Left hindlimb (tissue), 1 donor: ENCODE results near the gene MRPL37.
A peak's percentile ranks its signal among the peaks of the same experiment; 100 is the strongest.

ENCODE experiments used
- DNase-seq: peaks from one replicate; pipeline ENCODE4 v3.0.0-alpha.2; 2018

The MRPL37 gene

DNA sequence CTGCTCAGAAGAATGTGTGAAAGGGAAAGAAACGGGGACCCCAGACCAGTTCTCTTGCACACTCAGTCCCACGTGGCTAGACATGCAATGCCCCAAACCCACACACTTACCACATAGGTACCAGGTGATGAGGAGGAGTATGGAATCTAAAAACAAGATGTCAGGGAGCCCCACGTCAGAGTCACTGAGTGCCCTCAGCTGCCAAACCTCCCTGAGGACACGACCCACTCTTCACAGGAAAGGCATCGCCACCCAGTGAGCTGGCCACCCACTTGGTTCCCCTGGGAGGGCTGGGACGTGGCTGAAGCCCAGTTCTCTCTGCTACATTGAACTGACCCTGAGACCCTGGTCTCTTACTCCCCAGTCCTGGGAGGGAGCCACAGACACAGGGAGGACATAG is 41.4 kb downstream of the MRPL37 start:
- DNase-seq: no peak

DNA sequence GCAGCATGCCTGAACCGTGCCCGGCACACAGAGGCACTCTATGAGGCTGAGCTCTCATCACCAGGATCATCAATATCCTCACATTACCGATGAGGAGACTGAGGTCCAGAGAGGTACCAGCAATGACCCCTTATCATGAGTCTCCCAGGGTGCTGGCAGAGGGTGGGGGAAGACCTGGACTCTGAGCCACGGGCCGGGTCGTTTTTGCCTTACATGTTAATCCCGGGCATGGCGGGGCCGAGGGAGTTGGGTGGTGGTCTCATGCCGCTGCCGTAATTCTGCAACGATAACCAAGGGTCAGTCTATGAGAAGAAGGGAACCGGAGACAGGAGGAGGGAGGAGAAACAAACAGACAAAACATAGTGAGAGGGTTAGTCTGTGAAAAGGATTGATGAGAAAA is 43.1 kb downstream of the MRPL37 start:
- peak; percentile 18 for DNase-seq

DNA sequence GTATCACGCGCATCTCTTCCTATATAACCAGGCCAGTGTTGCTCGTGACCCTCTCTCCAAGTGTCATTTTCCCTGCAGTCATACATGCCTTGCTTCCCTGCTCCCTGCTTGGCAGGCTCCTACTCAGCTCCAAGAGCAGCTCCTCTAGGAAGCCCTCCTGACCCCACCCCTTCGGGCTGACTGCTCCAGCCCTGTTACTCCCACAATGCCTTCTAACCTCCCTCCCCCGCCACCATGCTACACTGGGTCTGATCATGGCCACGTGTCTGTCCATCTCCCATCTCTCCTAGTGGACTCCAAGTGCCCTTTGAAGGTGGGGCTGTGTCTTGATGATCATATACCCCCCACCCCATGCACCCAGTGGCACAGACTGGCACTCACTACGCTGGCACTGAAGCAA is 44.7 kb downstream of the MRPL37 start:
- DNase-seq: no peak

DNA sequence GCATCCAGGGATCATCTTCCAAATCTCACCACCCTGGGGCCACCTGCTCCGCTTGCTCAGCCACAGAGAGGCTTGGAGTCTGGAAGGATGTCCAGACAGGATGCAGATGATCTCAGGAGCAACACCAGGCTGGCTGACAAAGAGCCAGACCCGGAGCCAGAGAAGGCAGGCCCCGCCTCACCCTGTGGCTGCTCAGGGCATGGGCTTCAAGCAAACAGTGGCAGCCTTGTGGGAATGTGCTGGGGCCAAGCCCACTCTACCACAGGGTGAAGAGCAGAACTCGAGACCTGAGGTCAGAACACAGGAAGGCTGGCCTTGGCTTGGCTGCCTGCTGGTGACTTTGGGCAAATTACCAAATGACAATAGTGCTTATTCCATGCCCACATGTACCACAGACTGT is 45.5 kb downstream of the MRPL37 start:
- peak; percentile 33 for DNase-seq

DNA sequence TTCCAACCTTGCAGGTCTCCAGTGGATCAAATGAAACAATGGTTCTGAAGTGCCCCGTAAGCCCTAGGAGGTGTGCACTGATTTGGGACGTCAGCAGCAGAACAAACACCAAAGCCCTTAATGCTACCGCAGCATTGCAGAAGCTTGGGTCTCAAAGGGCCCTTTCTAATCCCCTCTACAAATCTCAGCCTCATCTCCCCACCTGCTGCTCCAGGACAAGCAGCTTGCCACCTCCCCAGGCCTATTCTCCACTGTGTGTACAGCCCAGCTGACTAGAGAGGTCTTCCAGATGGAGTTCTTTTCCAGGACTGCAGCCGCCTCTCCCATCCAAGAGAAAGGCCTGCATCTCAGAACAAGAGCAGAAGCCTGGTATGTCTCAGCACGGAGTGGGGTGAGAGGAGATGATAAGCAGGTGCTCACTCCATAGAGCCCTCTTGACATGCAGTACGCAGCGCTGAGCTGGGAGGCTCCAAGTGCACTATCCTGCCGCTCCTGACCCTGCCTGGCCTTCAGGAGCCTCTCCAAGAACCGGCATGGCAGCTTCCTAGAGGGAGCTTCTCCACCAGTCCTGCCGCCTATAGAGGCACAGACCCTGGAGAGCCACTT is 46.3 kb downstream of the MRPL37 start:
- peak; percentile 28 for DNase-seq

DNA sequence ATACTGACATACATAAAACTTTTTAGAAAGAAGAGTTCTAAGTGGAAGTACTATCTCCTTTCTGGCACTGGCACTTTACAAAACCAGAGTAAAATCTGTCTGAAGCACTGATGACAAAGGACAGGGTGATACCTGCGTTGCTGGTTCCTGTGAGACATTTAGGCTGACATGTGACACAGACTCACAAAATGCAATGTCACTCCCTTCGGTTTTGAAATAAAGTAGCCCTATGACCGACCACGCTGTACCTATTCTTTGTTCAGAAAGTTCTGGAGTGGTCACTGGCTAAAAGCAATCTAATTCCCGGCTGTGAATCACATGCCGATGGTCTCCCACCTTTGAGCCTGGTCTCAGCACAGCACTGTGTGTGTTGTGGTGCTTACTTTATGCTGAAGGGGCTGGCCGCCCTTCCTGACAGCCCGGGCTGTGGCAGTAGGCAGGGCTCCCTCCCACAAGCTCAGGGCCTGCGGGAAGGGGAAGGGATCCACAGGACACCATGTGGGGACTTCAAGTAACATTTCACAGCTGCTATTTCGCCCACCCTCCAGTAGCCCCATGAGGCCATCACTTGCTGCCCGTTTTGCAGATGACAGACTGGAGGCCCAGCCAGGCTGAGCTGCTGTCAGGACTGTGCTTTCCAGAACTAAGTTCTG is 48.0 kb downstream of the MRPL37 start:
- DNase-seq: no peak

DNA sequence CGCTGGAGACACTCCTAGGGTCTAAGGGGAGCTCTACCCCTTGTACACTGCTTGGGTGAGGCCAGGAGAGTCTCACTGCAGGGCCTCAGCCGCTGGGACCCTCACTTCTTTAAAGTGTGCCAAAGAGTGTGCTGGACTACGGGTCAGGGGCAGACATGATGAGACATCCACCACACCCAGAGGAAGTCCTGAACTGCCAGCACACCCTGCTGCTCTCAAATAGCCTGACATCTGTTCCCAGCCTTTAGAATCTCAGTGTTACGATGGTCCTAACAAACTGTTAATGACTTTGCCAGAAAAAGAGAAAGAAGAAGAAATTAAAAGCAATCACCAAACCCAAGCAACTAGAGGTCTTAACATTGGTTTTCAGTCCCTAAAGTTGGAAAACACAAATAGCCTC is 49.0 kb downstream of the MRPL37 start:
- peak; percentile 25 for DNase-seq

DNA sequence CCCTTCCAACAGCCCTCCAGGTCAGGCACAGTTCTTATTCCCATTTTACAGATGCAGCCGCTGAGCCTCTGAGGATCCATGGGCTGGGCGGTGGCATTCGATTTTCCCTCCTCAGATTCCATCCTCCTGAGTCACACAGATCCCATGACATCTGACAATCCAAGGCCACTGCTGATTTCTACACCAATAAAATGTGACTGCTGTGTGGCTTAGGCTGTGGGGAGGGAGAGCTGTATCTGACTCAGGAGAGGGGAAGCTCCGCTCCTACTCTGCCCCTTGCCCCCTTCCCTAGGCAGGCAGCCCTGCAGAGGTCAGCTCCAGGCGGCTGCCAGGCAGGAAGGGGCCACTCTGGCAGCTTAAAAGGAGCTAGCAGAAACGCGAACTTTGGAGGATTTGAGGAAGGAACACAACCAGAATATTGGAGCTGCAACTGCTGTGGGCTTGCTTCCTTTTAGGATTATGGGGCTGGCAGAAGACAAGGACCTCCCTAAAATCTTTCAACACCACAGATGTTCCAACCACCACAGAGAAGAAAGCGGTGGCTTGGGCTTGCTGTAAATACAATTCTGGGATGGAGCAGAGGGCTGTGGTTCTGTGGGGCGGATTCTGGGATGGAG is 50.0 kb downstream of the MRPL37 start:
- peak; percentile 80 for DNase-seq

DNA sequence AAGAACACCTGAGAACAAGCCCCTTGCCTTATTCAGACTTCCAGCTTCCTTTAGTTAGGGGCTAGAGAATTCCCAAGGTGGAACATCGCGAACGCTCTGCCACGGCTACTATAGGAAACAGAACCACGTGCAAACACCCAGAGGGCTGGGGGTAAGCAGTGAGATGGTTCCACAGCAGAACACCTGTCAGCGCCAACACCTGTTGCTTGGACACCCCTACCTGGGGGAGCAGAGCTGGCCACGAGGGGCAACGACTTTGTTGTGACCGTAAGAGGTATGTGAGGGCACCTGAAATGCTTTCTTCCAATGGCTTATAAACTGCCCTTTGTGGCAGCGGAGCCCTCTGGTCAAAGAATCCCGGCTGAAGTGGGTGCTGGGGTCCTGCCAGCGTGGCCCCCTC is 50.7 kb downstream of the MRPL37 start:
- DNase-seq: no peak

DNA sequence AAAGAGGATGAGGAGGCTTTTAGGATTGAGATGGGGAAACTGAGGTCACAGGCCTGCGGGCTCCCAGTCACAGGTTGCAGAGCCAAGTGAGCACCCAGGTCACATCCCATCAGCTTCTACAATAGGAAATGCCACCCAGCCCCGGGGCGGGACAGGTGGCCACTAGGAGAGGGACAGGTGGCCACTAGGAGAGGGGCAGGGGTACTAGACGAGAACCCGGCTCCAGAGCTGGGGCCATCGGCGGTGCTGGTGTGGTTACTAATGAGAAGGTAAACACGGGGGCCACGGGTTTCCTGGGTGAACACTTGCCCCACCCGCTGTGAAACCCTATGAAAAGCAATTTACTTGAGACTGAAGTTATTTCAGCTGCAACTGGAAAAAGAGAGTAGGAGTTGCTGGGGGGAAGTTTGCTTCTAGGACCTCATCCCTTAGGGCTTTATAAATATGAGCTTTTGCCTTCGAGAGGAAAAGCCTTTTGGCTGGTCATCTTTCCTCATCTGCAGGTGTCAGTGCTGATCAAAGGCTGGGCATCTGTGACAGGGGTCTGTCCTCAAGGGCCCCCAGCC is 52.5 kb downstream of the MRPL37 start:
- peak; percentile 27 for DNase-seq

DNA sequence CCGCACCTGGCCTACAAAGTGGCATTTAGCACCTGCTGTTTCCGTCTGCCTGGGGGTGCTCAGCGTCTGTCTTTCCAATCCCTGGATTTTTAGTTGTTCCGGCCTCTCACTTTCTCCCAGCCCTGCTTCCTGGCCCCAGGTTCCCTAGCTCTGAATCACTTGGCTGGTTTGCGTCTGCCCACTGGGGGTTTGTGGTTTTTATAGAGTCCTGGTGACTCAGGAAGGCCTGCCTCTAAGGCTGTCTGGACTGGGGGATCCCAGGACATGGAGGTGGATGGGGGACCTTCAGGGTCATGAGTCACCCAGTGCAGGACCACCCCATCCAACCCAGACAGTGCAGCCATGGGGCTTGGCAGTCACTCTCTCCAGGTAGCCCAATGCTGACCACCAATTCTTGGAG is 53.5 kb downstream of the MRPL37 start:
- peak; percentile 46 for DNase-seq

DNA sequence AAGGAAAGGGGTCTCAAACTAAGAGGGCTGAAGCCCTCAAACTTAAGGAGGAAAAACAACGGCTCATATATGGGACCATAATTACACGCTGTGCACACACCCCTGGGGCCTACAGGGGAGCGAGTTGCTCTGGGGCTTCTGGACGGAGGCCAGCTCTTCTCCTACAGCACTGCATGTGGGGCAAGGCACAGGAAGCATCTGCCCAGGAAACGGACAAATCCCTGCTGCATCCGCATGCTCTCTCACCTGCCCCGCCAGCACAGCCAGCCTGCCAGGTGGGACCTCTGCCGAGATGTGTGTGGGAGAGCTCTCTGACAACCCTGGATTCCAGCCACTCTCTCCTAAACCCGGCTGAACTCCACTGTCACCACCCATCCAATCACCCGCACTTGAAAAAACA is 54.1 kb downstream of the MRPL37 start:
- DNase-seq: peak; percentile 64

DNA sequence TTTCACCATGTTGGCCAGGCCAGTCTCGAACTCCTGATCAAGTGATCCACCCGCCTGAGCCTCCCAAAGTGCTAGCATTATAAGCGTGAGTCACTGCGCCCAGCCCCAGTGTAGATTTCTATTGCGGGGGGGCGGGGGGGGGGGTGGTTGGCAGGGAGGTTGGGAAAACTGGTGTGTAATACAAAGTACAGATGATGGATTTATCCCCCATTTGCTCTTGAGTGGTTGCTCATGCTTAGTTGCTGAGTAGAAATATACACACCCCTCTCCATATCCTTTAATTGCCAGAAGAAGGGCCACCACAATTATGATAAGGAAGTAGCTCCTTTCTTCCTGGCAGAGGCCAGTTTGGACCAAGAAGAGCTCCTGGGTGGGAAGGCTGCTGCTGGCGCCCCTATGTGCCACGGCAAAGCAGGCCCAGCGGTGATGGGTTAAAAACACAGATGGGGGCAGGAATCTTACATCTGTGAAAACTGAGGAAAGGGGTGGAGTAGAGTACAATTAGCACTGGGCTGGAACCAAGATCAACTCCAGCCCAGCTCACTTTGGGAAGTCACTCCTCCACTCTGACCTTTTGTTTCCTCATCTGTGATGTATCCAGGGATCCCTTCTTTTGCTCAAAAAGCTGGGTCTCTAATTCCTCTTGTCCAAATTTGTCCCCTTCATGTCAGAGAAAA is 55.2 kb downstream of the MRPL37 start:
- DNase-seq: peak; percentile 30

DNA sequence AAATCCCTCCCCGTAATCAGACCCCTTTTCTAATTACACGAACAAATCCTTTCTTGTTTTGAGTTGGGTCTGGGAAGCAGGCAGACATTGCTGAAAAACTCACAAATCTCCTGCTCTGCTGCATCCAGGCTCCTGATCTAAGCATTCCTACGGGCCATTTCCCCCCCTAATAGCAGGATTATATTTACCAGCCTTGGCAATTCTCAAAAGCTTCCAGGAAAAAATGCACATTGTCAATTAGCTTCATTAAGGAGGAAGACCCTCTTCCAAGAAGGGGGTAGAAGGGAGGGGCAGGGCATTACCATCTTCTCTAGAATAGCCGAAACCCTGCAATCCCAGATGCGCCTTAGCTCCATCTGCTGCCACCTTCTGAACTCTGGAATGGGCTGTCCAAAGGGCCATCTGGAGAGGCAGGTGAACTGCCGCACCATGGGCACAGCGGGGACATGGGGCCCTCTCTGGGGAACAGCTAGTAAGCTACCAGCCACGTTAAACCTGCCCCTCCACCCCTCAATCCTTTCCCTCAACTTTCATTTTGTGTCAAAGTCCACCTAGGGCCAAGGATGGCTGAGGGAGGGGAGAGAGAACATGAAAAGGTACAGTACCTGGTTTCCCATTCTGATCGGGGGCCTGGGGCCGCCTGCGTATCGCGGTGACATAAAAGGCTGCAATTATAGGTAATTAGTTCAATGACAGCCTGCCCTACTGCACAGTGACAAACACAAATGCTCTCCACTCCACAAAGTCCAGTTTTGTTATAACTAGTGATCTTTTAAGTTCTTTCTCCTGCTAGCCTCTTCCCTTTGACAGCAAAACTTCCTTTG is 56.8 kb downstream of the MRPL37 start:
- no peak for DNase-seq

DNA sequence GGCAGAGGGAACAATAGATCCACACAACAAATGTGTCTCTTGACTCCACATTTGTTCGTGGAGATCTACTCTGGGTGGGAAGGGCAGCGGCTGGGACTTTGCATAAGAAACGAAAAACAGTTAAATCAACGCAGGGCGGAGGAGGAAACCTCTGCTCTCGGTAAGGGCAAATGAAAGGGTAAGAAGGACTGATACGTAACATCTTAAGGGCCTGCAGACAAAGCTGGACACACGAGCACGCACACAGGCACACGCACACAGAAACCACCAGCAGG is 57.3 kb downstream of the MRPL37 start:
- DNase-seq: no peak

DNA sequence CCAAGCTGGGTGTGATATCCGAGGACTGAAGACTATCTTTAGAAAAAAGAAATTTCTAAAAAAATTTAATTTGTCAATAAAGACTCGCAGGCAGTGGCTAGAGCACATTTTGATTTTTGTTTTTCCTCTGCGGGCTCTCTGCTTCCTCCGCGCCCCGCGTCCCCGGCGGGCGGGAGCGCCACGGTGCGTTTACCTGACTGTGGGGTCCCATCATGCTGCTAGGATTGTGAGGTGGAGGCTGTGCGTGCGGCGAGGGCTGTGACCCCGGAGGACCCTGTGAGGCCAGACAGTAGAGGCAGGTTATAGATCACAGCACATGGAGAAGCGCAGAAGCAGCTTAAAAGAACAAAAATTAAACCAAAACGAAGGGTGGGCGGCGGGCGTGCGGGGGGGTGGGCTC is 57.9 kb downstream of the MRPL37 start:
- no peak for DNase-seq

DNA sequence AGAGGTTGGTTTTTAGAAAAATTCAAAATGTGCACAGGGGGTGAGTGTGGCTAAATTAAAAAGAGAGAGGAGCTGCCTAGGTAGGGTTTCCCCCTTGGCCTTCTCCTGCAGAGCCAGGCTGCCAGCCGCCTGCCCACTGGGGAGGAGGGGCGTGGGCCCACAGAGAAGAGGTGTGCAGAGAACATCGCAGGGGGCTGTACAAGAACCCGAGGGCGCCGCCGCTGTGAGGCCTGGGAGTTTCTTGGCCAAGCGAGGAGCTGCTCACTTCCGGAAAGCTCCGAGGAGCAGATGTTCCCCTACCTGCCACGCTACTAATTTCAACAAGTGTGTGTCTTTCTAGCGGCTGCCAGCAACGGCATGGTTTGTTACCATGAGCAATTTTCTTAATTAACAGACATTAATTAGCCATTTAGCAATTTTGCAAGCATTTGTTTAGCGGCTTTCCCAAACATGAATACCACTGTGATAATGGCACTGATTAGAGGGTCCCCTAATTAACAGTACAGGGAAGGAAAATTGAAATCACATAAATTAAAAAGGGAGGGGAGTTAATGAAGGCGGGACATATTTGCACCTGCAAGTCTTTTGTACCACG is 59.7 kb downstream of the MRPL37 start:
- no peak for DNase-seq

DNA sequence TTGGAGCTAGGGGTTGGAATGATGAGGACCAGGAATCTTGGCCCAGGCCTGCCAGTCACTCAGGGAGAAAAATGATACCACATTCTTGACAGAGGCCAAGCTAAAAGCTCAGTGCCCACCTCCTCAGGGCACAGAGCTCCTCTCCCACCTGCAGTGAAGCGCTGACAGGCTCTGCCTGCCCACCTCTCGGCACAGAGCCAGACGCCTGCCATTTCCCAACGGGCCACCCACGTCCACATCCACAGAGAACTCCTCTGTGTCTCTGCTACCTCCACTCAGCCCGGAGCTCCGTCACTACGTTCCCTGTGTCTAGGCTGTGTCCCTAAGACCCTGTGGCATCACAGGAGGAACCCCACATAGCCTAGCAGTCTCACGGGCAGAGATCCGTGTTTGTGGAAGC is 60.8 kb downstream of the MRPL37 start:
- no peak for DNase-seq

DNA sequence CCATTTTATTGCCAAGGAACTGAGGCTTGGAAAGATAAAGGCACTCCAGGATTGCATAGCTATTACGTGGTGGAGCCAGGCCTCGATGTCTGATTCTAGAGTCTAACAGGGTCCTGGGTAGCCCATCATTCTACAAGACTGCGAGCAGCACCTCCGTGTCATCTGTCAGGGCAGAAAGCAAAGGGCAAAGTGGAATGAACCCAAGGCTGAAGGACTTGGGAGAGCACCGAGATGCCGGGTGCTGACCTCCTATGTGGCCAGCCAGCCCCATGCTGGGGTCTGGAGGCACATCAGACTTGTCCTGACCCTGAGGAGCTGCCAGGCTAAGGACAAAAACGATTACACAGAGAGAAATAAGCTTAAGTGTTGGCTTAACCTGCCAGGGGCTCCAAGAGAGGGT is 62.3 kb downstream of the MRPL37 start:
- DNase-seq: no peak

DNA sequence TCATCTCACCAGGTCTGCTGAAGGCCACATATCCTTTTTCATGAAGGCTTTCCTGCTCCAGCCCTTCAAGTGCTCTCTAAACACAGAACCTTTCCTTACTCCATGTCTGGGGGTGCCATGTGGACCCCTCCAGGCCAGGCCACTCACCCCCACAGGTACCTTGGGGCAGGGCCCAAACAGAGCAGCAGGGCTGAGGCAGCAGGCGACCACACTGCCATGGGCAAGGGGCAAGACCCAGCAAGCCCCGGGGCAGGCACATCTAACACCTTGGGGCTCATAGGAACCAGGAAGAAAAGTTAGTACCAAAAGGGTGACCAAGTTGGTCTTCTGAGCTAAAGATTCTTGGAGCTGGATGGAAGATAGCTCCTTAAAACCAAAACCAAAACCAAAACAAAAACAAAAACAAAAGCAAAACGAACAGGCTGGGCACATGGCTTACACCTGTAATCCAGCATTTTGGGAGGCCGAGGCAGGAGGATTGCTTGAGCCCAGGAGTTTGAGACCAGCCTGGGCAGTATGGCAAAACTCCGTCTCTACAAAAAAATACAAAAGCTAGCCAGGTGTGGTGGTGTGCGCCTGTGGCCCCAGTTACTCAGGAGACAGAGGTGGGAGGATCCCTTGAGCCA is 63.7 kb downstream of the MRPL37 start:
- DNase-seq: no peak

DNA sequence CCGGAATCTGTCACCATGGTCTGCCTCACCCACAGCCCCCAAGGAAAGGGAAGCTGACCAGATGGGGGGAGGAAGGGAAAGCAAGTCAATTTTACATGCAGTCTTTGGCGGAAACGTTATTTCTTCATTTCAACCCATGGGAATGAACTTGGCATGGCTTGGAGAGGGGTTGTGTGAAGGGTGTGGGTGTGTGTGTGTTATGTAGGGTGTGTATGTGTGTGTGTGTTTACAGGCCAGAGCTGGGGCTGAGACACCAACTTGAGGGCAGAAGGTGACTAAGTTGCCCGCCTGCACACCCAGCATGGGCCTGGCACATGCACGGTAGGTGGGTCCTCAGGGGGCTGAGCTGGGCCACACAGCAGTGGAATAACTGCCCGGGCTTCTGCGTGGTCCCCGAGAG is 65.2 kb downstream of the MRPL37 start:
- DNase-seq: no peak

DNA sequence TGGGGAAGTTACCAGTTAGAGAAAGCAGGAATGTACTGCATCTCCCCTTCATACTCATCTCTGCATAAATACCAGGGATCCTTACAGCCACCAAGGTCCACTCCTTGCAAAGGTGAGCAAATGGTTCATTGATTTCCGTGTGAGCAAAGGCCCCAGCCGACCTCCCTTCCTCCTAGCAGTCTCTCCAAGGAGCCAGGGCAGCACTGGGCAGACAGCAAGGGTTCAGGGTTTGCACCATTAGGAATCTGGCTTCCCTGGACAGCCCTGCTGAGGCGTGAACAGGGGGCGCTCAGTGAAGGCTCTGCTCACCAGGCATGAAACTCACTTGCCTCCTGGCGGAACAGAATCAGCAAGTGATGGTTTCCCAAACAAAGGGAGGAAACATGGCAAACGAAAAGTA is 65.7 kb downstream of the MRPL37 start:
- DNase-seq: no peak
